NCI-H1436 (cell line): Measurements from ENCODE around the gene IL18BP.

ENCODE experiments used
- DNase-seq: peaks from one replicate; lab custom pipeline; 2025; lab: John Stamatoyannopoulos, UW

The IL18BP gene

DNA sequence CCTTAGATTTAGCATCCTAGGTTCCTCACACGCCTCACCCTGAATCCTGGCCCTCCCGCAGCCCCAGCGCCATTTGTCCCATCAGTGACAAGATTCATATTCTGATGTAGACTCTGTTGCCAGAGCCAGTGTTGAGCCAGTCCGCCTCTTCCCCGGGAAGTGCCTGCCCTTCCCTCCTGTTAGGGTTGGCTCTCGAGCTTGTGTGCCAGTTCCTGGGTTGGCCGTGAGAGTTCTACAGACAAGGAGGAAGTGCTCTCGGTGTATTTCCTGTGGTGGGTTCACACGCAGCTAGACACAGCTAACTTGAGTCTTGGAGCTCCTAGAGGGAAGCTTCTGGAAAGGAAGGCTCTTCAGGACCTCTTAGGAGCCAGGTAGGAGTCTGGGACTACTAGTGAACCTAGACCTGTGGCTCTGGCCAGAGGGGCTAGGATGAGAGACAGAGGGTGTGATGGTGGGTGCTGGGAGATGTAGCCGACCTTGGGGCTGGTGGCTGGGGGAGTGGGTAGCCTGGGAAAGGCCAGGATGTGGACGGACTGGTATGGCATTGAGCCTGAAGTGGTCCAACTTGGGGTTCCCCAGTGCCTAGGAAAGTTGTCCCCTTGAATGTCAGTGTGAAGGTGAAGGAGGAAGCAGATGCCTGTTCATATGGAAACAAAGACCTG, at the start of gene IL18BP:
Gene IL18BP, plus strand, starts transcription at position 261 of the 662 bp plus-strand sequence. CDS start 1,076 bp downstream, outside the sequence.
- DNase-seq = no peak

DNA sequence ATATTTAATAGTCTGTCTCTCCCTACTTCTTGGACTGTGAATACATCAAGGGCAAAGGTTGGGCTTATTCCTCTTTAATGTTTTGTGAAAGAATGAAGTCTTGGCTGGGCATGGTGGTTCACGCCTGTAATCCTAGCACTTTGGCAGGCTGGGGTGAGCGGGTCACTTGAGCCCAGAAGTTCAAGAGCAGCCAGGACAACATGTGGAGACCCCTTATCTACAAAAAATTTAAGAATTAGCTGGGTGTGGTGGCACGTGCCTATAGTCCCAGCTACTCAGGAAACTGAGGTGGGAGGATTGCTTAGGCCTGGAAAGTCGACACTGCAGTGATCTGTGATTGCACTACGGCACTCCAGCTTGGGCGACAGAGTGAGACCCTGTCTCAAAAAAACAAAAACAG, 49.7 kb upstream of the IL18BP start:
- no peak for DNase-seq

DNA sequence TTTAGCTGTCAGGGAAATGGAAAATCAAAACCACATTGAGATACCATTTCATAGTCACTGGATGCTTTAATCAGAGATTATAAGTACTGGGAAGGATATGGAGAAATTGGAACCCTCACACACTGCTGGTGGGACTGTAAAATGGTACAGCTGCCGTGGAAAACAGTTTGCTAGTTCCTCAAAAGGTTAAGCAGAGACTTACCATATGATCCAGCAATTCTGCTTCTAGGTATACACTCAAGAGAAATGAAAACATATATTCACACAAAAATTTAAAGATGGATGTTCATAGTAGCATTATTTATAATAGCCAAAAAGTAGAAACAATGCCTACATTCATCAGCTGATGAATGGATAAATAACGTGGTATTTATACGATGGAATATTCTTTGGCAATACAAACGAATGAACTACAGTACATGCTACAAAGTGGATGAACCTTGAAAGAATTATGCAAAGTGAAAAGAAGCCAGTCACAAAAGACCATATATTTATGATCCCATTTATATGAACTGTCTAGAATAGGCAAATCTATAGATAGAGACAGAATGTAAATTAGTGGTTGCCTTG, 46.9 kb upstream of the IL18BP start:
- no peak for DNase-seq

DNA sequence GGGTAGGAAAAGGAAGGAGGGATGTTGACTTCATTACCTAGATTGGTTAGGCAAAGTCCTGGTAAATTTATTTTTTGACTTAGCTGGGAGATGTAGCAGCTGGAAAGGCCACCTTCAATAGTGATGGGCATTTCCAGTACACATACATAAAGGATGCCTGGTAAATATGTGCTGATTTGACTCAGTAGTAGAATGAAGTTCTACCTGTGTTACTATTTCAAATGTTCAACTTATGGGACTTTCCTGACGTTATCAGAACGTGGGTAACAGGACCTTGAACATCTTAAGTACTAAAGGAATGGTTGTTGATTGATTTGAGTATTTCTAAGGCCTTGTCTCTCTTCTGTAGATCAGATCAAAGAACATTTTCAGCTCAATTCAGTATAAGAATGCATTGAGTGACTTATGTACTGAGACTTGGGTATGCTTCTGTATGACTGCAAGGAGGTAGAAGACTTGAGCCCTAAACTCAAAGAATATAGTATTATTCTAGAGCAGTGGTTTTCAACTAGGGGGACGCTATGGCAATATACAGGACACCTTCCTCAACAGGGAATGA, 42.7 kb upstream of the IL18BP start:
- DNase-seq = no peak

DNA sequence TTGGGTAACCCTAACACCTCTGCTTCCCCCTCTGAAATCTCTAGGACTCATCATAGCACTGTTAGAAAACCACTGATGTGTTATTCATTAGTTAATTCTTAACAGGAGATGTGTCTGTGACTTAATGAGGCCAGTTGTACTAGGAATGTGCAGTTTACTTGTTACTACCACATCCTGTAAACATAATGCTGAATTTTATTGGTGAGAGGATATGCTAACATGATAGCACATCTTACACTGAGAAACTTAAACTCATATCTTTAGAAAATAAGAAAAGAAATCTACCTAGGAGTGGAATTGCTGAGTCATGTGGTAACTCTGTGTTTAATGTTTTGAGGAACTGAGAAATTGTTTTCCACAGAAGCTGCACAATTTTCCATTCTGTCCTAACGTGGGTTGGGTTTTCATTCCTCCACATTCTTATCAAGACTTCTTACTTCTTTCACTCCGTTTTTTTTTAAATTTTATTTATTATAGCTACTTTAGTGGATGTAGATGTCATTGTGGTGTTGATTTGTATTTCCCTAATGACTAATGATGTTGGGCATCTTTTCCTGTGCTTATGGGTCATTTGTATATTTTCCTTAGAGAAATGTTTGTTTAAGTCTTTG, 36.2 kb upstream of the IL18BP start:
- DNase-seq = no peak

DNA sequence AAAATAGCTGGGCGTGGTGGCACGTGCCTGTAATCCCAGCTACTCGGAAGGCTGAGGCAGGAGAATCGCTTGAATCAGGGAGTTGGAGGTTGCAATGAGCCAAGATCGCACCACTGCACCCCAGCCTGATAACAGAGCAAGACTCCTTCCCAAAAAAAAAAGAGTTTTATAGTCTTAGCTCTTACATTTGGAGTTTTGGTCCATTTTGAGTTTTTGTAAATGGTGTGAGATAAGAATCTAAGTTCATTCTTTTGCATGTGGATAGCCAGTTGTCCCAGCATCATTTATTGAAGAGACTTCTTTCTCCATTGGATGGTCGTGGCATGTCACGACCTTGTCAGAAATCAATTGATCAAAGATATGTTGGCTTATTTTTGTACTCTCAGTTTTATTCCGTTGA, 35.2 kb upstream of the IL18BP start:
- DNase-seq = no peak

DNA sequence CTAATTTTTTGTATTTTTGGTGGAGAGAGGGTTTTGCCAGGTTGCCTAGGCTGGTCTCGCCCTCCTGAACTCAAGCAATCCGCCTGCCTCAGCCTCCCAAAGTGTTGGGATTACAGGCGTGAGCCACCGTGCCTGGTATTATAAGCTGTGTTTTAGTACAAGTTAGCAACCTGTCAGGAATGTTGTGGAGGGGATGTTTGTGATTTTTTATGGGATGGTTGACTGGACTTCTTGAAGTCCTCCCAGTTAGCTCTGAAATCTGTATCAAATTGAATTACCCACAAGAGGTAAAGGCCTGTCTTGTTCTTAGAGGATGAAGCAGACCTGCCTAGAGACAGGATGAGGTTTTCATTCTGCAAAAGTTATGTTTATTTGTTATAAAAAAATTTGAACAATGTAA, 34.1 kb upstream of the IL18BP start:
- DNase-seq = no peak

DNA sequence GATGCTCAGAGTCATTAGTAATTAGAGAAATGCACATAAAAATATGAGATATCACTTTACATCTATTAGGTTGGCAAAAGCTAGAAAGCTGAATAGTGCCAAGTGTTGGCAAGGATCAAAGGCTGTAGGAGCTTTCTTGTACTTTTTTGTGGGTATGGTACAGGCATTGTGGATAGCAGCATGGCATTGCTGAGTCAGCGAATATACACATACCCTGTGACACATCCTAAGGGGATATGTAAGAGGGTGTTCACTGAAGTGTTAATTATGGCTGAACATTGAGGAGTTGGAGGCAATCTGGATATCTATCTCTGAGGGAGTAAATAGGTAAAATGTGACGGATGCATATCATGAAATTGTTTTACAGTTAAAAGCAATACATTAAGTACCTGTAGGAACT, 27.0 kb upstream of the IL18BP start:
- DNase-seq = no peak

DNA sequence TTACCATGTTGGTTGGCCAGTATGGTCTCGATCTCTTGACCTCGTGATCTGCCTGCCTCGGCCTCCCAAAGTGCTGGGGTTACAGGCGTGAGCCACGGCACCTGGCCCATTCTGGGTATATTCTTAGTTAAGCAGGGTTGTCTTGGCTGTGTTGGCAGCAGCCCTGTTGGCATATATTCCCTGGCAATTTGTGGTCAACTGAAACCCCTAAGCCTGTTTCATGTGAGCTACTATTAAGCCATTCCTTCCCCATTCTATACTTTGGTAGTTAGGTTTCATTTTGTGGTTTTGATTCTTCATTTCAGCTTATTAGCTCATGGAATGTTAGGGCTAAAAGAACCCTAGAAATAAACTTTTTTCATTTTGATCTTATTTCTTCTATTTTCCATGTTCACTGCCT, 22.2 kb upstream of the IL18BP start:
- no peak for DNase-seq

DNA sequence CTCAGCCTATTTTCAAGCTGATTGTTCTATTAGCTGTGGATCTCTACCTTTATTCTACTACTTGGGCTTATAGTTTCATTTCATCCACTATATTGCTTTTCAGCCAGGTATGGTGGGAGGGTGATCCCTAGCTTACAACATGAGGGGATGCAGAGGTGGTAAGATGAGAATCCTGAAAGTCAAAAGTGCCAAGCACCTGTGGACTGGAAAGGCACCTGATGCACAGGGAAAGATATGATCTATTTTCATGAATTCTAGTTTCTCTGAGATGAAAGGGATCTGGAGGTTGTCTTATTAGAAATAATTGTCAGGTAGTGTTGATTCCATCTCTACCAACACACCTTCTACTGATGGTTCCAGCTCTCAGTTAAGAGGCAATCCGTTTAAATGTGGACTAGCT, 21.6 kb upstream of the IL18BP start:
- no peak for DNase-seq

DNA sequence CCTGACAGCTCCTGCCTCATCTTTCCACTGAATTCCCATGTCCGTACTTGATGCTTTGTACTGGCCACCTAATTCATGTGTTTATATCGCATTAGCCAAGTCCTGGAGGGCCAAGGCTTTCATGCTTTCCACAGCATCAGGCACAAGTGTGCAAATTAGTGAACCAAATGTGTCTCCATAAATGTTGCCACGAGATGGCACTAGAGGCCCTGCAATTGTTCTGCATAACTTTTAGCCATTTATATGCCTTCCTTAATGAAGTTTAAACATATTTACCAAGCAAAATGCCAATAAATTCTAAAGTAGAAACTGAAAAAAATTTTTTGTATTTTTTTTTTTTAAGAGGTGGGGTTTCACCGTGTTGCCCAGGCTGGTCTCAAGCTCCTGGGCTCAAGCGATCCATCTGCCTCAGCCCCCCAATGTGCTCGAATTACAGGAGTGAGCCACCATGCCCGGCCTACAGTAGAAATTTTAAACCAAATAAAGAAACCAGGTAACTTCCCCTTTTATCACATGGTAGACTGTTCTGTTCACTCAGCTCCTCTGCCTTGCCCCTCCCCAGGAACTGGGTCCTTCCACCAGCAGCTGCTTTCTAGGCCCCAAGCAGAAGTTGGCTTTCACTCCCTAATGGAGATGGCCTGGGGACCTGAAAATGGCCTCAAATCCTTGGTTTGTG, 20.8 kb upstream of the IL18BP start:
- DNase-seq = peak; percentile 19

DNA sequence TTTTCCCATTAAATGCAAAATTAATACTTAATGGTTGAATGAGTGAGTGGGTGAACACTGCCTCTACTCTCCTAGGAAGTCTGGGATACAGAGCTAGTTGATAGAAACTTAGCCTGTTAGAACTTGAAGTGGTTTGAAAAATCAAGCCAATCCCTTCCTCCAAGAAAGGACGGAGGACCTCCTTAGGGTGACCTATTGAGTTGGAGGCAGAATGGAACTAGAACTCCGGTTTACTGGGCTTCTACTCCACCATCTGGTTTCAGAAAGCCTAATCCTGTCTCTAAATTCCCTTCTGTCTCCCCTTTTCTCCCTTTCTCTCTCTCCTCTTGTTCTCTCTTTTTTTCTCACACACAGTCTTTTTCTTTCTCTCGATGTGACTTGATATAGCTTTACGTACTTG, 19.6 kb upstream of the IL18BP start:
- no peak for DNase-seq

DNA sequence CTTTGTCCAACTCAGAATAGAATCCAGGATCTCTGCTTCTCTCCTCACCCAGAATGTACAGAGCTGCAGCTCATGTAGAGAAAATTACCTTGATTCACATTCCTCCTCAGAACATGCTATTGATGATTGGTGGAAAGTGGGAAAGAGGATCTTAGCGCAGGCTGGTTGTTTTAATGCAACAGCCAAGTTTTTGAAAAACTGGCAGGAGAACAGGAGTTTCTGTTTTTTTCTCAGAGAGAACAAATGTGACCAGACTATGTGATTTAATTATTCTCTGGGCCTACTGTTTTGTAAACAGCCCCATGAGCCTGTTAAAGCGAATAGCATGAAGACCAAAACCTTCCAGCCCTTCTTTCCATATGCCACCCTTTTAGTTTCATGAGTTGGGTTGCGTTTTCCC, 19.1 kb upstream of the IL18BP start:
- no peak for DNase-seq

DNA sequence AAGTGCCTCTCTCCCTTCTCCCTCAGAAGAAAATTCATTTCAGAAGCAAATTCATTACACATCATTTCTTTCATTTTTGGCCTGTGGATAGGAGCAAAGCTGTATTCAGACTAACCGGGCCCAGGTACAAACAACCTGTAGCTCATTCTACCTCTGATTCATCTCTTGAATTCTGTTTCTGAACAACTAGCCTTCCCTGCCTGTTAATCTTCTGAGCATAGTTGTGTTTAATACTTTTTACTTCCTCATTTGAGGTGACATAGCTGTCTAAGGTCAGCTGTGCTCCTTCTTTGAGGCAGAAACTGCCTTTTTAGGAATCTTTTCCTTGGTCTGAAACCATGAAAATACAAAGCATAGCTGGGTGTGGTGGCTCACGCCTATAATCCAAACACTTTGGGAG, 12.6 kb upstream of the IL18BP start:
- DNase-seq = no peak

DNA sequence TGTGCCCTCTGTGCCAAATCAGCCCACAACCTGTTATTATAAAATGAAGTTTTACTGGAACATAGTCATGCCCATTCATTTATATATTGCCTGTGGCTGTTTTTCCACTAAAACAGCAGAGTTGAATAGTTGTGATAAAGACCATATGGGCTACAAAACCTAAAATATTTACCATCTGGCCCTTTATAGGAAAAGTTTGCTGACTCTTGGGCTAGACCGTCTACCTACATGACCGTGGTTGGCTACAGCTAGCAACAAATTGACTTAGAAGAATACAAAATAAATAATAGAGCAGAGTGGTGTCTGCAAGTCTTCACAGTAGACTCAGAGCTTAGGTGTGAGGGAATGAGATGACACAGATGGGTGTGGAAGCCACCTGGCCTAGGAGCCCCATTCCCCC, 11.2 kb upstream of the IL18BP start:
- DNase-seq = no peak

DNA sequence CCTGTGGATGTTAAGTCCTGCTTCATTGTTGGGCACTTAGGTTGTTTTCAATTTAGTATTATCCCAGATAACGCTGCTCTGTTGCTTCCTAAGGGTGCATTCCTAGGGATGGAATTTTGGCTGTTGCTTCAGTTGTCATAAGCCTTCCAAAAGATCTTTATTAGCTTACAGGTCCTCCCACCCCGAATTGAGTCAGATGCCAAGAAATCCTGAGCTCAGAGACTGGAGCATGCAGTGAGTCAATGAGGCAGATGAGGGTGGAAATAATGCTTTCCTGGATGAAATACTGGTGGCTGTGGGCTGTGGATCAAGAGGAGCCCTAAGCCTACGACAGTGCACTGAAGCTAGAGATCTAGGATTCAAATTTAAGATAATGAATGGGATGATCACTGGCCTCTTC, 10.7 kb upstream of the IL18BP start:
- no peak for DNase-seq

DNA sequence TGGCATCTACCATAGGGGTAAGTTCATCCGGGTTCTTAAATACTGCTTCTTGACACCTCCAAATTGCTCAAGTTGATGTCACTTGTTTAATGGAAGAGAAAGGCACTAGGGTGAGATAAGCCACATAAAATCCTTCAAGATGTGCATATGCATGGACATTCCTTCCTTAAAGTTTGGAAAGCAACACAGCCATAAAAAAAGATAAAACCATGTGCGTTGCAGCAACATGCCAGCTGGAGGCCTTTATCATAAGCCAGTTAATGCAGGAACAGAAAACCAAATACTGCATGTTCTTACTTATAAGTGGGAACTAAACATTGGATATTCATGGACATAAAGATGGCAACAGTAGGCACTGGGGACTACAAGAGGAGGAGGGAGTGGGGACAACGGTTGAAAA, 8.0 kb upstream of the IL18BP start:
- no peak for DNase-seq

DNA sequence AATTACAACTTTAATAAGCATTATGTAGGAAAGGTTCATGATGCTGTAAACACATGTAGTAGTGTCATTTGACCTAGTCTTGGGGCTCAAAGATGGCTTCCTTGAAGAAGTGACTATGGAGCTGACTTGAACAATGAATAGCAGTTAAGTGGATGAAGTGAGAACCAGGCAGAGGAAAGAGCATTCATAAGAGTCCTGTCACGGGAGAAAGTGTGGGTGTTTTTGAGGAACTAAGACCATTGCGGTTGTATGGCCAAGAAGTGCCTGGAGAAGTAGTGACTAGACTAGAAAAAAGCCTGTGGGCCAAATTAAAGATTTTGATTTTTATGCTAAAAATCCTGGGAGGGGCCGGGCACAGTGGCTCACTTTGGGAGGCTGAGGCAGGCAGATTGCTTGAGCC, 7.2 kb upstream of the IL18BP start:
- no peak for DNase-seq

DNA sequence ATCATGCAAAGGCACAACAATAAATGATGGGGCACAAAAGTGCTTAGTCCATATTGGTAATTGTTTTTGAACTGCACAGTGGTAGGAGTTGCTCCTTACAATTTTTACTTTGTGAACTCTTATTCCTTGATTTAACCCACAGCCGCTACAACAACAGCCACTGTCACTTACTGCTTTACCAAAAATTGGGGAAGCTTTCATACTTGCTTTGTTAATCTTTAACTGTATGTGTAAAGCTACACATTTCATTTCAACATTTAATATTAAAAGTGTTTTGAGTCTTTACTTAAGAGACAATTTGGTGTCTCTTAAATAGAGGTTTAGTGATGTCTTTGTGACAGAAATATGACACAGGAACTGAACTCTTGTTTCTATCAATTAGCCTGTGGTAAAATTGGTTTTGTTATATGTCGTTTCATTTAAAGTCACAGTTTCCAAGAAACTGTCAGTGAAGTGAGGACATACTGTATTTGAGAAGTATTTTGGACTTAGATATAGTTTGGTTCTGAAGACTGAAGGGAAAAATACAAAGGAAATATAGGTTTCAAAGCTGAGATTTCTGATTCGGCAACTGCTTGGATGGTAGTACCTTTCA, 6.5 kb upstream of the IL18BP start:
- no peak for DNase-seq

DNA sequence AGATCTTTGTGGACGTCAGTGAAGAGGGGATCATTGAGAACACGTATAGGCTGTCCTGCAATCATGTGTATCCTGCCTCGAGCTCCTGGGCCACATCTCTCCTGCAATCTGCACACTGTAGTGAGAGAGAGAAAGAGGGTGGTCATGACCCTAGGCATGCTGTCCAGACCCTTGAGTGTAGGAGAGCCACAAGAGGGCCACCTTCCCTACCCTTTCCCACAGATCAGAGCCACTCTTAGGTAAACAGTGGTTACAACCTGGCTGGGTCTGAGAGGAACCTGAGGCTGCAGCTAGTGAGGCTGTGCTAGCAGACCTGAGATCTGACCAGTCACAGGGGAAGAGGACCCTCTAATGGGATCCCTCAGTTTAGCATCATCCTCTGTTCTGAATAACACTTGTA, 3.9 kb upstream of the IL18BP start:
- no peak for DNase-seq

DNA sequence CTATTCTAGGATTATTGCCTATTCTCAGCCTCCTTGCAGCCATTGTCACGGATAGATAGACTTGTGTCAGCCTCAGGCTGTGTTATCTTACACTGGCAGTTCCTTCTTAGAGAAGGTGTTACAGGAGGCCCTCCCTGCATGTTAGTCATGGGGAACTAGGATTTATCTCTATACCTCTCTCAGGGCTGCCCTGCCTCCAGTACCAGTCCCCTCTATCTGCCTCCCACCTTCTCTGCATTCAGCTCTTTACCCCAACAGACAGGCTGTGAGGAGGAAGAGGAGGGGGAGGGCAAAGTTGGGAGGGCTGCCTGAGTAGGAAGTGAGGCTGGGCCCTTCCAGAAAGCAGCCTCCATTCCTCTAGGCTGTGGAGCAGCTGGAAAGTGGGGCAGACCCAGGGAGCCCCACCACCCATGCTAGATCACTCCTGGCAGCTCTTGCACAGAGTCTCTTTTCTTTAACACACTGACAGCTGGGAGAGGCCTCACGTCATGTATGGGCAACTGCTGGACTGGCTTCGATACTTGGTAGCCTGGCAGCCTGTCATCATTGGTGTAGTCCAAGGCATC, 2.9 kb upstream of the IL18BP start:
- DNase-seq = no peak

DNA sequence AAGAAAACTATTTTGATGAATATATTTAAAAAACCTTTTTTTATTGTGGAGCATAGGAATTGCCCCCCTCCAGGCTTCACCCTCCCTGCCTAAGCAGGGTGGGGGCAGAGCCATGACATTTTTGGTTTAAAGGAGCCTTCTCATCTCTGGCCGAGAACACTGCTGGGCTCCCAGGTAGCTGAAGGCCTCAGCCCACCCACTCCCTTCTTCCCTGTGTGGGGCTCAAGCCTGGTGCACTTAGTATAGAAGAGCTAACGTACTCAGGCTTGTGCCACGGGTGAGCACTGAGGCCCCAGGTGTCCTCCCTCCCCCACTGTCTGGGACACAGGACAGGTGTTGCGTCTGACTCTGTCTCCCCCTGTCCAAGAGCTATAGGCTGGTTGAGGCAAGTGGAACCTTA, 2.2 kb upstream of the IL18BP start:
- DNase-seq = no peak
